GM12865 (cell line): Measurements from ENCODE around the gene EMC9.

Experiments used
- DNase-seq: peaks from one replicate; pipeline ENCODE4 v3.0.0; 2010; ENCODE audit warnings: low read depth
- H3K4me3 ChIP-seq: 2 replicates; pipeline ENCODE4 v1.5.1; 2011; ENCODE audit warnings: mild to moderate bottlenecking, low read depth, low read length, control low read depth
- CTCF ChIP-seq: IDR thresholded peaks from 2 replicates; pipeline ENCODE4 v1.5.1; 2011; ENCODE audit warnings: low read length, control low read depth, low read depth, inconsistent platforms; ENCODE audit not compliant: insufficient read depth; ENCODE audit errors: missing control alignments

Gene EMC9

DNA sequence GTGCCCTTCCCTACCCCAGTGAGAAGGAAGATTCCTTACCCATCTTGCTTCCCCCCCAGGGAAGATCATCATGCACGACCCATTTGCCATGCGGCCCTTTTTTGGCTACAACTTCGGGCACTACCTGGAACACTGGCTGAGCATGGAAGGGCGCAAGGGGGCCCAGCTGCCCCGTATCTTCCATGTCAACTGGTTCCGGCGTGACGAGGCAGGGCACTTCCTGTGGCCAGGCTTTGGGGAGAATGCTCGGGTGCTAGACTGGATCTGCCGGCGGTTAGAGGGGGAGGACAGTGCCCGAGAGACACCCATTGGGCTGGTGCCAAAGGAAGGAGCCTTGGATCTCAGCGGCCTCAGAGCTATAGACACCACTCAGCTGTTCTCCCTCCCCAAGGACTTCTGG lies 37.9 kb downstream of the EMC9 start:
- no peak overlapping the region for H3K4me3 ChIP-seq
- no peak for TF ChIP-seq CTCF
- DNase-seq: no peak

DNA sequence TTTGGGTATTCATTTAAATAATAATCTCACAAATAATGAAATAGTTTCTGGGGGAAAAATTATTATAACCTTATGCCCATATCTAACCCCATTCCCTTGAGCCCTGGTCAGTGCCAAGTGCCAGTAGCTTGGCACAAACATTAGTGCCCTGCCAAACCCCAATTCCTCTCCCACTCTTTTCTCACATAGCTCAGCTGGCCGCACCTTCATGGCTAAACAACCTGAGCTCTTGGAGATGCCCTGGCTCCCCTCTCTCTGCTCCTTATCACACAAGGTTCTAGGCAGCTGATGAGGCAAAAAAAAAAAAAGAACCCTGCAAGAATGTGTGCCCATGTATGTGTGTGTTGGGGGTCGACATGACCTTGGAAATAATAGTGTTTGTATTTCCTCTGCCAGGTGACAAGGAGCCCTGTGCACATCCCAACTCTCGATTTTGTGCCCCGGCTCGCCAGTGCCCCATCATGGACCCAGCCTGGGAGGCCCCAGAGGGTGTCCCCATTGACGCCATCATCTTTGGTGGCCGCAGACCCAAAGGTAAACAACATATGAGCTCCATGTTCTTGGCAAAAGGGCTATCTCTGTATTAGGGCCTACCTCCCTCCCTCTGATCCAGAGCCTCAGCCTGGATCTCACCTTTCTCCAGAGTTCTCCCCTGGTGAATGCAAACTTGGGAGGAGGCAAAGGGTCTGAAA lies 38.9 kb downstream of the EMC9 start:
- TF ChIP-seq CTCF: no peak
- no peak overlapping the region for H3K4me3 ChIP-seq

GRCh38 chr14:24100982-24101494 lies 40.4 kb downstream of the EMC9 start:
- H3K4me3 ChIP-seq: no peak overlapping the region
- DNase-seq: no peak
- TF ChIP-seq CTCF: no peak

More for the DNA sequence above, 38.9 kb downstream of the EMC9 start:
- DNase-seq: no peak

GRCh38 chr14:24100197-24100981 lies 41.0 kb downstream of the EMC9 start:
- no peak overlapping the region for H3K4me3 ChIP-seq
- no peak for DNase-seq
- no peak for TF ChIP-seq CTCF

DNA sequence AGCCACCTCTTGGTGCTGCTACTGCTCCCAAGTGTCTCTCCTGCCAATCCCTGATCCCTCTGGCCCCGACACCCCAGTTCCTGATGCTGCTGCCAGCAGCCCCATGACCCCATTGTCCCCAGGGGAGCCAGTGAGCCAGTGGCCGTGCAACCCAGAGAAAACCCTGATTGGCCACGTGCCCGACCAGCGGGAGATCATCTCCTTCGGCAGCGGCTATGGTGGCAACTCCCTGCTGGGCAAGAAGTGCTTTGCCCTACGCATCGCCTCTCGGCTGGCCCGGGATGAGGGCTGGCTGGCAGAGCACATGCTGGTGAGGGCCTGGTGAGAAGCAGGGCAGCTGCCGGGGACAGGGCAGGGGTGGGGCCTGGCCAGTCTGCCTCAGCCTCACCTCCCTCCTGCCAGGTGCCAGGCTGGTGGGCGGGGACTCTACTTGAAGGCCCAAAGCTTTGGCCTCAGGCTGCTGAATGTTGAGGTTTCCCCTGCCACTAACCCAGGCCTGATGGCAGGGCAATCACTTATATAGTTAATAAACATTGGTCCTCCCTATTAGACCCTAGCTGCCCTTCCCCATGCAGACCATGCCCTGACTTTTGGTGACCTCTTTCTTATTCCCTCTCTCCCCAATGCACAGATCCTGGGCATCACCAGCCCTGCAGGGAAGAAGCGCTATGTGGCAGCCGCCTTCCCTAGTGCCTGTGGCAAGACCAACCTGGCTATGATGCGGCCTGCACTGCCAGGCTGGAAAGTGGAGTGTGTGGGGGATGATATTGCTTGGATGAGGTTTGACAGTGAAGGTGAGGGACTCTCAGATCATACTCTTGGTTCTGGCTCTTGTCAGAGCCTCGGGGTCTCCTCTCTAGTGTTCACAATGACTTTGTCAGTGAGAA lies 42.2 kb downstream of the EMC9 start:
- no peak for DNase-seq
- TF ChIP-seq CTCF: no peak
- no peak overlapping the region for H3K4me3 ChIP-seq

- DNase-seq: no peak
Measured at GRCh38 chr14:24098229-24098926, 43.0 kb downstream of the EMC9 start.

More at GRCh38 chr14:24098229-24098926, 43.0 kb downstream of the EMC9 start:
- no peak overlapping the region for H3K4me3 ChIP-seq
- TF ChIP-seq CTCF: no peak
